Stimulated activated CD8-positive, alpha-beta memory T cell treated with anti-CD3 and anti-CD28 coated beads, Interleukin-12 subunit alpha, Interleukin-12 subunit beta, amount 100 ng/mL, for 4 hours (primary cell): Measurements from ENCODE around the gene FOXJ3.

Experiments
- DNase-seq: peaks from one replicate; pipeline ENCODE4 v3.0.0-alpha.2; 2020; ENCODE audit warnings: low read depth

Gene FOXJ3

DNA sequence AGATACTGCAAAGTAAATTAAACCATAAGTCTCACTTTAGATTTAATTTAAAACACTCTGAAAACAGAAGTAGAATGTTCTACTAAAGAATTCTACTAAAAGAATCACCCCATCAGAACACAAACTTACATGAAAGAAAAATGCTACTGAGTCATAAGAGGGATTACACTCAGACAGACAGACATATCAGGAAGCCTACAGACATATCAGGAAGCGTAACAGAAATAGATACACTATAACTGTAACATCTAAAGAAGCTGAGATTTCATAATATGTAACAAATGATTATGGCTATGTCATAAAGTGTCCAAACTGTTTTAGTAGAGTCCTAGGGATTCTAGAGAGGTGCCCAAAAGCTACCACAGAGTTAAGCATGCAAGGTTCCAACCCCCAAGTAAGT, 23.9 kb downstream of the FOXJ3 start:
- DNase-seq: no peak

GRCh38 chr1:42306977-42307376, 28.1 kb downstream of the FOXJ3 start:
- DNase-seq: no peak

- no peak for DNase-seq
Measured at GRCh38 chr1:42305639-42306038, 29.4 kb downstream of the FOXJ3 start.

GRCh38 chr1:42302034-42302433, 33.0 kb downstream of the FOXJ3 start:
- no peak for DNase-seq

DNA sequence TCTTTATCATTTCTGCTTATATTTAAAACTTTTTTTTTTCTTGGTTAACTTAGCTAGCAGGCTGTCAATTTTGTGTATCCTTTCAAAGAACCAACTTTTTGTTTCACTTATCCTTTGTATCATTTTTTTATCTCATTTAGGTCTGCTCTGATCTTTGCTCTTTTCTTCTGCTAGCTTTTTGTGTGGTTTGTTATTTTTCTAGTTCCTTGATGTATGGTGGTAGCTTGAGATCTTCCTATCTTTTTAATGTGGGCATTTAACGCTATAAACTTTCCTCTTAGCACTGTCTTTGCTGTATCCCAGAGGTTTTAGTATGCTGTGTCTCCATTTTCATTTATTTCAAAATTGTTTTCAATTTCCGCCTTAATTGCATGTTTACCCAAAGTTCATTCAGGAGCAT, 36.5 kb downstream of the FOXJ3 start:
- DNase-seq: no peak

GRCh38 chr1:42295816-42296215, 39.2 kb downstream of the FOXJ3 start:
- no peak for DNase-seq

DNA sequence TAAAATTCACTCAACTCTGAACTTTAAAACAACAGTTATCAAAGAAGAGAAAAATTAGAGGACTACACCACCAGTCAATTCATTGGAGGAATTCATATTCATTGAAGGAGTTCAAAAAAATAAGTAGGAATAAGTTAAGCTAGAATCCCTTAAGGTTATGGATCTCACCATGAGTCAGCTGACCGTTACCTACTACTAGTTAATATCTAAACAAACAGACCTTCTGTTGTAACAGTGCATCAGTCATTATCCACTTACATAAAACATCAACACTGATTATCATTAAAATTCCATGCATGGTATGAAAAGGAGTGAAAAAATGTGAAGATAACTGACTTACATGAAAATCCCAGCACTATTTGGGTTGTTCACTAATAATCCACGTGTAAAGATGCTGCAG, 44.9 kb downstream of the FOXJ3 start:
- no peak for DNase-seq

DNA sequence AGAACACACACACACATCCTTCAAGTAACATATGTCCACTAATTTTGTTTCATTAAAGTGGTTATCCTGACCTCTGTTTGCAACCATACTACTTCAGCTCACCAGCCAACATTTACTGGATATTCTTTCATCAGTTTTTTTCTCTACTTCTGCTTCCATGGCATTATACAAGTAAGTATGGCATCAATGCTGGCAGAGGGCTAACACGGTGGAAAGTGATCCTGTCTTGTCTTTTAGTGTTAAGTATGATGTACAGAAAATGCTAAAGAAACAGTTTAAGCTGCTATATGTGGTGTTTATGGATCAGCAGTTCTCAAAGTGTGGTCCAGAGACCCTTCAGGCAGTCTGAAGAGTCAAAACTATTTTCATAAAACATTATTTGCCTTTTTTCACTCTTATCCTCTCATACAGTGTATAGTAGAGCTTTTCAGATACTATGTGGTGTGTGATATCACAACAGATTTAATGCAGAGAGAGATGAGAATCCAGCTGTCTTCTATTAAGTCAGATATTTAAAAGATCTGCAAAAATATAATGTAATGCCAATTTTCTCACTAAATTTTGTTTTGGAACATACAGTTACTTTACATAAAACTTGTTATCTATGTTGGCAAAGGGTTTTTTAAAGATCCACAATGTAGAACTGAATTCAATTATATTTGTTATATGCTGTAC, 46.6 kb downstream of the FOXJ3 start:
- no peak for DNase-seq

- no peak for DNase-seq
Measured at GRCh38 chr1:42282867-42283583, 52.0 kb downstream of the FOXJ3 start.

DNA sequence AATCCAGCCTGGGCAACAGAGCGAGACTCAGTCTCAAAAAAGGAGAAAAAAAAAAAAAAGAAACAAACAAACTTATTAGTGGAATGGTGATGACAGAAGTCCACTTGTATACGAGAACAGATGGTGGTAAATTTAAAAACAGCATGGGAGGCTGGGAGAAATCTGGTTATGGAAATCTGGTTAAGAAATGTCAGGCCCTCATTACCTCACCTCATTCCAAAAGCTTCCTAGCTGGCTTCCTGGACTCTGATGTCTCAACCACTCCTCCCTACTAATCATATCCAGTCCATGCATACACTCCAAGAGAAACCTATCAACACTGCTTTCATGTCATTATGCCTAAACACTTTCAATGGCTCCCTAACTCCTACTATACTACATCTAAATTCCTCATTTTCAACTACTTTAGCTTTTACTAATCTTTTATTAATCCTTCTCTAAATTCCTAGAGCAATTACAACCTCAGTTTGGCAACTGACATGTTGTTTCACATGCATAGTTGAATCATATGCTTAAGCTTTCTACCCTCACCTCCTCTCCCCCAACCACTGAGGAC, 52.9 kb downstream of the FOXJ3 start:
- DNase-seq: no peak

DNA sequence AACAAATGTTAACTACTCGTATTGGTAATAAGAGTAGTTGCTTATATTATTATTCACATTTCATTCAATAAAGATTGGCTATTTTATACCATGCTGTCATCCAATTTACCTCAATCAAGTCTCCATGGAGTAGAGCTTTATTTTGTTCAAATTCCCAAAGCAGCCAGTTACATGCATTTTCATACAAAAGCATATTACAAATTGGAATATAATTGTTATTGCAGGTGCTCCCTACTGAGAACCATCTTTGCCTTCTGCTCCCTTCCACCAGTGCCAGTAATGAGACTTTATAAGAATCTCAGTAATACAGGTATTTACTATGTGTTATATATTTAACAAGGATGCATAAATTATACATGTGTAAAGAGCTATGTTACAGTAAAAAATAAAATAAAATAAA, 54.2 kb downstream of the FOXJ3 start:
- no peak for DNase-seq

GRCh38 chr1:42279055-42279454, 56.0 kb downstream of the FOXJ3 start:
- DNase-seq: no peak

GRCh38 chr1:42272920-42273319, 62.1 kb downstream of the FOXJ3 start:
- no peak for DNase-seq

DNA sequence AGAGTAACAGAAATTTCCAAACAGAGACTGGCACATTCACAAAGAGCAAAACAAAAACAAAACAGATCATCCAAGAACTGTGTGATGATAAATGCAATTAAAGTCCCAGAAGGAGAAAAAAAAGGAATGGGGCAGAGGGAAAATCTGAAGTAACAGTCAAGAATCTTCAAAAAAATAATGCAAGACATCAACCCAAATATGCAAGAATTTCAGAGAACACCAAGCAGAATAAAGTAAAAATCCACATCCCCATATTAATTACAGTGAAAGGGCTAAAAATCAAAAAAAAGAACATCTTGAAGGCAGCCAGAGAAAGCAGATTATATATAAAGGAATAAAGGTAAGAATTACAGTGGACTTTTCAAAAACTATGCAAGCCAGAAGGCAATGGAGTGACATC, 67.1 kb downstream of the FOXJ3 start:
- no peak for DNase-seq

- no peak for DNase-seq
Measured at GRCh38 chr1:42266253-42267135, 68.5 kb downstream of the FOXJ3 start.

DNA sequence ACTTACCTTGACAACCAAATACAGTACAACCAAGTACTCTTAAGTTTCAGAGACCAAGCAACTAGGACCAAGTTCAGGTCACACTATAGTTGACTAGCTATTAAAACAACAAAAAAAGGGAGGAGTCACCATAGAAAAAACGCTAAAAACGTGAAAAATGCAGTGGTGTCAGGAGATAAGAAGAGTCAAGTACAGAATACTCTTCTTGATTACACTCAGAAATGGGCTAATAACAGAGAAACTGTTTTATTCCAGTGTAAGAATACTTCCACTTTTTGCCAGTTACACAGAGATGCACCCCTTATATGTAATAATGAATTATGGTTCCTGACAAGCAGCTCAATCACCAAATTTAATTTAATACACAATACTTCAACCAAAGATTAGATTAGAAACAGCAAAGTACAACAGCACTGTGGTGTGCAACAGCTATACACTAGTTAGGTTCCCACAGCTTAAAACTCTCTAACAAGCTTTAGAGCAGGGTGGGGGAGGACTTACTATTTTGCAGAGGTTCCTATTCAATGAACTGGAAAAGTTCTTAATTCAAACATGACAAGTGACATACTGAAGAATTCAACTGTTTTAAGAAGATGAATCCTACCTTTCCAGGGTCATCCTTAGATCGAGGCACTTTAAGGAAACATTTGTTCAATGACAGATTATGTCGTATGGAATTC, 70.4 kb downstream of the FOXJ3 start:
- DNase-seq: no peak

DNA sequence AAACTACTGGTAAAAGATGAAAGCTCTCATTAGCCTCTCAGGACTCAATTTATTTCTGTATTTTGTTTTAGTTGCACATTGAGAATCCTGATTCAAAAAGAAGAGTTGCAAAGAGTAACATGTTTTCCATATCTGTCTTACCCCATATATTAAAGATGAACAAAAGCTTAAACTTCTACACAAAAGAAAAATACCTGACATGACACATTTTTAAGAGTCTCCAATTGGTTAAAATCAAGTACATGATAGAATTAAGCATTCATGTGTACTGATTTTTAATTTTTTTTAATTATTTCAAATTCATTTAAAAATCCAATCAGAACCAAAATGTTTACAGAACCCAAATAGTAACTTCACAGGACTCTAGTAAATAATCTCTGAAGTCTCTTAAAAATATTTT, 72.0 kb downstream of the FOXJ3 start:
- DNase-seq: no peak

- no peak for DNase-seq
Measured at GRCh38 chr1:42260376-42261070, 74.5 kb downstream of the FOXJ3 start.

- DNase-seq: no peak
Measured at GRCh38 chr1:42259739-42260064, 75.3 kb downstream of the FOXJ3 start.

- no peak for DNase-seq
Measured at GRCh38 chr1:42259059-42259738, 75.8 kb downstream of the FOXJ3 start.

GRCh38 chr1:42258218-42258617, 76.8 kb downstream of the FOXJ3 start:
- DNase-seq: no peak
